IMR-90 (cell line): ENCODE data around the gene NDUFS5. TPM values are rescaled to one million over a fixed set of nuclear protein-coding genes. Genes with fewer than 3 reads are reported as not detected.

Experiments
- ATAC-seq: fragments of 200-7000 bp; cut with Tn5 transposase; 2 replicates; pipeline ENCODE4 v1.9.1; 2020; ENCODE audit warnings: low read depth, mild to moderate bottlenecking, moderate library complexity
- BruUV-seq: library from RNA; stranded (reverse); fragments of 400-500 nt; replicated peaks from 2 replicates; lab custom pipeline; 2021; lab: Mats Ljungman, UMichigan
- CTCF ChIA-PET: fragments of 300-600 bp; formaldehyde crosslinking; extraction: SDS; loops from one replicate; lab custom pipeline; 2021; ENCODE audit warnings: antibody characterized with exemption; lab: Yijun Ruan, JAX
- POLR2A ChIA-PET: fragments of 300-600 bp; sonication (Branson Sonifier 250); formaldehyde crosslinking; loops from one replicate; lab custom pipeline; 2022; ENCODE audit warnings: antibody characterized with exemption; ENCODE audit not compliant: unreplicated experiment; lab: Charles Lee
- DNase-seq: peaks from one replicate; pipeline ENCODE4 v3.0.0; 2013
- H2AFZ ChIP-seq: replicated peaks from 2 replicates; pipeline ENCODE3; 2013; ENCODE audit warnings: low read length, mild to moderate bottlenecking; ENCODE audit not compliant: poor library complexity
- H2AK5ac ChIP-seq: 2 replicates; pipeline ENCODE4 v1.6.1; 2013; ENCODE audit warnings: low read depth, low read length, inconsistent platforms
- H2AK9ac ChIP-seq: replicated peaks from 2 replicates; pipeline ENCODE3; 2013; ENCODE audit warnings: mild to moderate bottlenecking, low read depth, low read length, moderate library complexity; ENCODE audit not compliant: poor library complexity
- H2BK120ac ChIP-seq: 2 replicates; pipeline ENCODE4 v1.6.1; 2013; ENCODE audit warnings: low read depth, low read length, inconsistent platforms
- H2BK15ac ChIP-seq: 3 replicates; pipeline ENCODE4 v1.6.1; 2013; ENCODE audit warnings: low read depth, low read length, inconsistent platforms
- H2BK20ac ChIP-seq: 2 replicates; pipeline ENCODE4 v1.6.1; 2013; ENCODE audit warnings: low read depth, mild to moderate bottlenecking, inconsistent platforms, low read length, moderate library complexity
- H2BK5ac ChIP-seq: 2 replicates; pipeline ENCODE4 v1.6.1; 2013; ENCODE audit warnings: mild to moderate bottlenecking, low read depth, low read length, inconsistent platforms; ENCODE audit not compliant: poor library complexity, severe bottlenecking
- H3K14ac ChIP-seq: replicated peaks from 2 replicates; pipeline ENCODE4 v1.6.1; 2013; ENCODE audit warnings: low read depth, low read length, inconsistent platforms
- H3K18ac ChIP-seq: 2 replicates; pipeline ENCODE4 v1.6.1; 2013; ENCODE audit warnings: low read depth, low read length, control low read depth
- H3K23ac ChIP-seq: 2 replicates; pipeline ENCODE4 v1.6.1; 2013; ENCODE audit warnings: low read depth, low read length, inconsistent platforms
- H3K27ac ChIP-seq: 2 replicates; pipeline ENCODE4 v1.5.1; 2013; ENCODE audit warnings: mild to moderate bottlenecking, control low read depth, low read length; ENCODE audit not compliant: insufficient read depth
- H3K27me3 ChIP-seq: 2 replicates; pipeline ENCODE4 v1.6.1; 2013; ENCODE audit warnings: low read length; ENCODE audit not compliant: control insufficient read depth, insufficient read depth
- H3K36me3 ChIP-seq: 2 replicates; pipeline ENCODE4 v1.6.1; 2013; ENCODE audit warnings: low read length, mixed read lengths; ENCODE audit not compliant: control insufficient read depth, insufficient read depth
- H3K4ac ChIP-seq: 2 replicates; pipeline ENCODE4 v1.6.1; 2013; ENCODE audit warnings: low read depth, low read length, inconsistent platforms
- H3K4me1 ChIP-seq: 2 replicates; pipeline ENCODE4 v1.6.1; 2013; ENCODE audit warnings: low read length, mixed read lengths; ENCODE audit not compliant: control insufficient read depth, insufficient read depth
- H3K4me2 ChIP-seq: 2 replicates; pipeline ENCODE4 v1.6.1; 2013; ENCODE audit warnings: low read depth, mild to moderate bottlenecking, control low read depth, low read length, moderate library complexity
- H3K4me3 ChIP-seq: 2 replicates; pipeline ENCODE4 v1.5.1; 2013; ENCODE audit warnings: low read depth, mild to moderate bottlenecking, control low read depth, low read length, moderate library complexity; ENCODE audit not compliant: insufficient read depth
- H3K56ac ChIP-seq: 2 replicates; pipeline ENCODE4 v1.6.1; 2013; ENCODE audit warnings: low read length, inconsistent platforms; ENCODE audit not compliant: insufficient read depth; ENCODE audit errors: extremely low read depth
- H3K79me1 ChIP-seq, 2 experiments: 2 replicates each; pipeline ENCODE4 v1.6.1; 2013; ENCODE audit warnings: low read length in 2 of 2, inconsistent platforms in 1 of 2, low read depth in 1 of 2
- H3K9ac ChIP-seq: 2 replicates; pipeline ENCODE4 v1.6.1; 2013; ENCODE audit warnings: low read depth, low read length, control low read depth
- H3K9me1 ChIP-seq: 2 replicates; pipeline ENCODE4 v1.6.1; 2013; ENCODE audit warnings: low read length, inconsistent platforms; ENCODE audit not compliant: insufficient read depth
- H3K9me3 ChIP-seq: 2 replicates; pipeline ENCODE4 v1.6.1; 2013; ENCODE audit warnings: low read length; ENCODE audit not compliant: control insufficient read depth, insufficient read depth
- H4K20me1 ChIP-seq: 2 replicates; pipeline ENCODE4 v1.6.1; 2013; ENCODE audit warnings: low read length, inconsistent platforms; ENCODE audit not compliant: insufficient read depth
- H4K5ac ChIP-seq: 2 replicates; pipeline ENCODE4 v1.6.1; 2013; ENCODE audit warnings: mild to moderate bottlenecking, low read depth, low read length, control low read depth
- H4K8ac ChIP-seq, 2 experiments: 2 replicates each; pipeline ENCODE4 v1.6.1; 2013; ENCODE audit warnings: low read depth in 2 of 2, low read length in 2 of 2, control low read depth in 1 of 2, inconsistent platforms in 1 of 2
- H4K91ac ChIP-seq: 2 replicates; pipeline ENCODE4 v1.6.1; 2013; ENCODE audit warnings: low read depth, low read length, inconsistent platforms; ENCODE audit not compliant: insufficient read depth
- BHLHE40 ChIP-seq: fragments of 150-350 bp; IDR thresholded peaks from 2 replicates; pipeline ENCODE4 v1.6.1; 2016; ENCODE audit warnings: mild to moderate bottlenecking, low read depth, low read length
- CEBPB ChIP-seq: IDR thresholded peaks from 2 replicates; pipeline ENCODE4 v1.6.1; 2012; ENCODE audit warnings: low read depth, low read length, improper control_type of control experiment
- FOS ChIP-seq: fragments of 150-350 bp; IDR thresholded peaks from 2 replicates; pipeline ENCODE4 v1.6.1; 2016; ENCODE audit warnings: low read depth, low read length
- RFX5 ChIP-seq: IDR thresholded peaks from 2 replicates; pipeline ENCODE4 v1.8.0; 2012; ENCODE audit warnings: low read depth, mild to moderate bottlenecking, low read length, moderate library complexity
- WGBS, 2 experiments: methylation state at CpG; one replicate each; pipeline versions ENCODE4 v1.1.5 to v1.1.7; 2013; ENCODE audit warnings: missing lambda C conversion rate in 2 of 2; ENCODE audit not compliant: insufficient read length in 1 of 2; ENCODE audit errors: extremely low coverage in 2 of 2; 5-methylcytosine and 5-hydroxymethylcytosine counted together
- dilution Hi-C: fragments of 300-500 bp; cut with HindIII; formaldehyde crosslinking; loops from one replicate; pipeline ENCODE4 v1.14.3; 2018; ENCODE audit warnings: low sequenced_read_pairs; ENCODE audit not compliant: unreplicated experiment
- in situ Hi-C: fragments of 300-500 bp; cut with MboI; formaldehyde crosslinking; loops from 3 replicates; pipeline ENCODE4 v1.14.3; 2019; ENCODE audit warnings: low sequenced_read_pairs, inconsistent platforms, mixed read lengths
- intact Hi-C: fragments of 100-400 bp; cut with micrococcal nuclease; formaldehyde crosslinking; loops from 2 replicates; pipeline ENCODE4 v1.10.0; 2022
- polyA plus RNA-seq, 3 experiments: library from polyadenylated mRNA; depleted of rRNA; stranded (reverse); fragments of >200 nt; gene quantifications; 2 replicates each; pipeline ENCODE4 v1.2.3, GENCODE V29; 2012; ENCODE audit warnings: low replicate concordance in 1 of 3
- total RNA-seq: library from RNA; depleted of rRNA; stranded (reverse); fragments of >200 nt; gene quantifications from 2 replicates; pipeline ENCODE4 v1.2.3, GENCODE V29; 2012

NDUFS5 gene
- total and polyA plus RNA-seq, 2 of the 4 experiments (the other 2 are of a cell fraction), result 645 to 1,092 TPM

DNA sequence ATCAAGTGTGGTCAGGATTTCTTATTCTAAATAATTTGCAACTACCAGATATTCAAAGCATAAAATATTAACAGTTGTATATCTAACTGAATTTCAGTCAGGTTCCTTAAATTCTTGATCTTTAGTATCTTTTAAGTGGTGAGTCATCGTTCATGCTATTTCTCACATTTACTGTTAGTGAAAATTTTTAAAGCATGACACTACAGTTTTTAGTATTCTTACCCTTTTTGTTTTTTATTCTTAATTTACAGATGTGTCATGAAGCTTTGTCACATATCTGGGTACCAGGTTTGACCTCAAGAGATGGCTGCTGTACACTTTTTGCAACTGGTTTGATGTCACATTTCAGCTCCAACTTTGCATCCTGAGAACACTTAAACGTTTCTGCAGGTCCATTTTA, 22.4 kb upstream of the NDUFS5 start:
- POLR2A ChIA-PET, result no interaction called here

More for the DNA sequence above, 22.4 kb upstream of the NDUFS5 start:
- Histone ChIP-seq H4K91ac (no peak overlapping the region), H3K4me2 (no peak overlapping the region), H2AK9ac (no peak overlapping the region), H2BK15ac (no peak overlapping the region), H3K4me1 (peaks cover 3% of the 10 kb centered on the region; the same call in 1 of the 2 replicates), H3K4ac (no peak overlapping the region), H3K9me3 (no peaks in the 10 kb centered on the region), H3K9me1 (peaks cover 5% of the 10 kb centered on the region), H3K23ac (no peak overlapping the region), H2BK120ac (no peak overlapping the region), H4K5ac (no peak overlapping the region), H2BK20ac (no peak overlapping the region), H2AK5ac (no peak overlapping the region), H3K9ac (no peak overlapping the region), H4K20me1 (peaks cover 17% of the 10 kb centered on the region), H3K56ac (no peak overlapping the region), H2BK5ac (peak overlapping the region; percentile 67), H3K27me3 (no peaks in the 10 kb centered on the region), H3K14ac (no peak overlapping the region), H3K4me3 (no peak overlapping the region), H3K36me3 (peaks cover 53% of the 10 kb centered on the region), H2AFZ (no peak overlapping the region), H3K18ac (no peak overlapping the region; the same call in 1 of the 2 replicates), H4K8ac (no peak overlapping the region), H3K27ac (no peak overlapping the region), H3K79me1 (peaks cover 35 to 43% of the 10 kb centered on the region in 2 experiments)
- no TSS peak for BruUV-seq
- ATAC-seq, result peak; percentile 41
- CTCF ChIA-PET, result no interaction called here
- peak; percentile 33 for DNase-seq
- in situ Hi-C loops (loop anchor here (25.0 kb wide), 1 partner anchor 991 kb away; the partner anchor contains the start of genes FHL3 and UTP11), intact Hi-C loops (no loop called here), dilution Hi-C loops (no loop called here)
- TF ChIP-seq CEBPB (no peak), BHLHE40 (no peak), FOS (peak; percentile 65; the same call in 1 of the 2 replicates), RFX5 (no peak)
- WGBS, 2 experiments, result no CpG with 5 or more reads among the region's 2 CpGs
